Peyer's patch (tissue), 4 donors: ENCODE data around the gene SAG. TPM values are rescaled to one million over a fixed set of nuclear protein-coding genes. Genes with fewer than 3 reads are reported as not detected.
"Not testable (repeated sequence)": the region's sequence is repeated elsewhere in the genome, so short reads cannot be mapped to it uniquely, and the experiment has no call there.

Source experiments
- DNase-seq, 3 donors: peaks; one replicate each; pipeline ENCODE4 v3.0.0-alpha.2; 2017 to 2019
- H3K27ac ChIP-seq, 4 donors: fragments of 200-600 bp; sonication (generic); one replicate each; pipeline ENCODE4 v1.5.1; 2016 to 2019
- H3K27me3 ChIP-seq, 2 donors: fragments of 200-600 bp; sonication (generic); one replicate each; pipeline ENCODE4 v1.5.1; 2019
- H3K36me3 ChIP-seq, 3 donors: fragments of 200-600 bp; sonication (generic); one replicate each; pipeline ENCODE4 v1.5.1; 2016 to 2019
- H3K4me1 ChIP-seq, 4 donors: fragments of 200-600 bp; sonication (generic); one replicate each; pipeline ENCODE4 v1.5.1; 2016 to 2019
- H3K4me3 ChIP-seq, 4 donors: fragments of 200-600 bp; sonication (generic); 1 replicate in 3 of 4; 2 replicates in 1 of 4; pipeline ENCODE4 v1.5.1; 2016 to 2019; ENCODE audit warnings: mild to moderate bottlenecking in 1 of 4
- H3K9me3 ChIP-seq, 4 donors: fragments of 200-600 bp; sonication (generic); one replicate each; pipeline ENCODE4 v1.5.1; 2016 to 2019; ENCODE audit warnings: mild to moderate bottlenecking in 1 of 4
- CTCF ChIP-seq, 6 experiments: fragments of 450-650 bp in 4 of 6; fragments of 200-600 bp in 2 of 6; sonication (generic) in 1 of 6; IDR thresholded peaks; one replicate each; pipeline ENCODE4 v1.5.1; 2017 to 2019; ENCODE audit warnings: antibody characterized with exemption in 6 of 6, mild to moderate bottlenecking in 3 of 6, moderate library complexity in 1 of 6
- POLR2A ChIP-seq, 2 donors: fragments of 450-650 bp; IDR thresholded peaks; one replicate each; pipeline ENCODE4 v1.5.1; 2017; ENCODE audit warnings: antibody characterized with exemption in 2 of 2, mild to moderate bottlenecking in 2 of 2, moderate library complexity in 2 of 2
- total RNA-seq, 4 donors: library from RNA; depleted of rRNA; stranded (reverse); fragments of >200 nt; gene quantifications; one replicate each; pipeline ENCODE4 v1.1.0, GENCODE V29; 2016

SAG gene
- total RNA-seq, 4 donors from 2014 or later: not detected

- Histone ChIP-seq H3K36me3 (peaks cover 0 to 8% (median 0%) of the 10 kb centered on the region in 3 donors), H3K4me3 (no peak overlapping the region), H3K27ac (peak overlapping the region in 1 of 4 donors; percentile 57), H3K9me3 (no peaks in the 10 kb centered on the region), H3K4me1 (peaks cover 0 to 19% (median 3%) of the 10 kb centered on the region in 4 donors), H3K27me3 (no peaks in the 10 kb centered on the region)
- no peak for DNase-seq
- TF ChIP-seq POLR2A (IDR thresholded peaks at IDR 0.05) (no peak), CTCF (IDR thresholded peaks at IDR 0.05) (no peak)
These were observed 65.2 kb downstream of the SAG start for GRCh38 chr2:233372855-233373254.

- no peaks in the 10 kb centered on the region for H3K27me3 ChIP-seq
- H3K4me1 ChIP-seq: peaks cover 0 to 19% (median 3%) of the 10 kb centered on the region in 4 donors
- no peak overlapping the region for H3K4me3 ChIP-seq
- no peak for TF ChIP-seq POLR2A (IDR thresholded peaks at IDR 0.05)
- TF ChIP-seq CTCF (IDR thresholded peaks at IDR 0.05): no peak
- H3K27ac ChIP-seq: peak overlapping the region in 1 of 4 donors; percentile 57
- peaks cover 0 to 8% (median 0%) of the 10 kb centered on the region in 3 donors for H3K36me3 ChIP-seq
- no peak for DNase-seq
- H3K9me3 ChIP-seq: no peaks in the 10 kb centered on the region
These were observed 65.7 kb downstream of the SAG start for GRCh38 chr2:233373316-233373715.

- not testable (repeated sequence) for H3K36me3 ChIP-seq, H3K27me3 ChIP-seq, H3K9me3 ChIP-seq, H3K4me3 ChIP-seq, DNase-seq
- Histone ChIP-seq H3K27ac (peak overlapping the region in 1 of 4 donors; percentile 21), H3K4me1 (peaks cover 0 to 19% (median 3%) of the 10 kb centered on the region in 4 donors)
These were observed 67.2 kb downstream of the SAG start for GRCh38 chr2:233374776-233375175.

- no peak for TF ChIP-seq POLR2A (IDR thresholded peaks at IDR 0.05)
- no peak for TF ChIP-seq CTCF (IDR thresholded peaks at IDR 0.05)
- no peaks in the 10 kb centered on the region for H3K9me3 ChIP-seq
- peaks cover 0 to 19% (median 3%) of the 10 kb centered on the region in 4 donors for H3K4me1 ChIP-seq
- H3K27ac ChIP-seq: peak overlapping the region in 2 of 4 donors; percentile 21 to 61
- DNase-seq: no peak
- H3K36me3 ChIP-seq: peaks cover 0 to 8% (median 0%) of the 10 kb centered on the region in 3 donors
- no peaks in the 10 kb centered on the region for H3K27me3 ChIP-seq
- no peak overlapping the region for H3K4me3 ChIP-seq
These were observed 68.1 kb downstream of the SAG start for GRCh38 chr2:233375490-233376314.

DNA sequence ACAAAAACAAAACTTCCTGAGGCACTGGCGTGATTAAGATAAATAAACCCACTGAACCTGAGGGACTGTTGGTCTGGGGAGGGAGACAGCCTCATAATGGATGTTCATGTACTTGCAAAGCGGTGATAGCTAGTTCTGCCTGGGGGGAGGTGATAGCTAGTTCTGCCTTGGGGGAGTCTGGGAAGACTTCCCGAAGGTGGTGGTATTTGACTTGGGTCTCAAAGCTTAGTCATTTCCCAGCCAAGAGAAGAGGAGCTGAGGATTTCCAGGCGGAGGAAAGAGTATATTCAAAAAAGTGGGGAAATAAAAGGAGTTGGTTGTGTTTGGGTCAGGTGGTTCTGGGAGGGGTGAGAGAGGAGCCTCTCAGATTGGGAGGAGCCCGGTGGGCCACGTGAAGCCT lies 71.4 kb downstream of the SAG start:
- no peak for DNase-seq
- TF ChIP-seq CTCF (IDR thresholded peaks at IDR 0.05) (no peak), POLR2A (IDR thresholded peaks at IDR 0.05) (no peak)

DNA sequence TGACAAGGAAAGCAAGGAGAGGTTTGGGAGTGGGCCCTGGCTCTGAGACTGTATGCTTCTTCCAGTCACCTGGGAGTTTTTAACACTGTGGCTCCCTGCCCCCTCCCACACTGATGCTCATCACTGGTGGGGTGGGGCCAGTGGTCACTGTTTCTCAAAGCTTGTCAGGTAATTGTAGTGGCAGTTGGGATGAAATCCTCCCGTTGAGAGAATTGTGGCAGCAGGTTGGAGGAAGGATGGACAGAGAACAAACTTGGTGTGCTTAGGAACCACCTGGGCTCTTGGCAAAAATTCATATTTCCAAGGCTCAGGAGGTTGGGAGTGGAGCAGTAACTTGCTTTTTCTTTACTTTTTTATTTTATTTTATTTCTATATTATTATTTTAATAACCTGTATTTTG lies 71.8 kb downstream of the SAG start:
- Histone ChIP-seq H3K27ac (no peak overlapping the region), H3K4me1 (peaks cover 0 to 26% (median 3%) of the 10 kb centered on the region in 4 donors), H3K9me3 (no peaks in the 10 kb centered on the region), H3K36me3 (peaks cover 0 to 8% (median 0%) of the 10 kb centered on the region in 3 donors), H3K27me3 (no peaks in the 10 kb centered on the region), H3K4me3 (no peak overlapping the region)
- no peak for DNase-seq
- TF ChIP-seq POLR2A (IDR thresholded peaks at IDR 0.05): no peak
- no peak for TF ChIP-seq CTCF (IDR thresholded peaks at IDR 0.05)

More for the DNA sequence above, 71.4 kb downstream of the SAG start:
- no peak overlapping the region for H3K27ac ChIP-seq
- H3K9me3 ChIP-seq: no peaks in the 10 kb centered on the region
- H3K36me3 ChIP-seq: peaks cover 0 to 8% (median 0%) of the 10 kb centered on the region in 3 donors
- no peak overlapping the region for H3K4me3 ChIP-seq
- H3K27me3 ChIP-seq: no peaks in the 10 kb centered on the region
- H3K4me1 ChIP-seq: peaks cover 0 to 26% (median 3%) of the 10 kb centered on the region in 4 donors
